A549 (cell line): ENCODE data around the gene WTAP.

Experiments
- CTCF ChIP-seq: fragments of >200 bp; sonication (Bioruptor Twin); formaldehyde crosslinking; IDR thresholded peaks from 3 replicates; pipeline ENCODE4 v1.5.1; 2016
- EP300 ChIP-seq, 2 experiments: fragments of >200 bp; sonication (Bioruptor Twin); formaldehyde crosslinking; IDR thresholded peaks; 2 replicates in 1 of 2; 3 replicates in 1 of 2; pipeline ENCODE4 v1.6.1; 2016 to 2017
- JUN ChIP-seq, 2 experiments: fragments of >200 bp; sonication (Bioruptor Twin); formaldehyde crosslinking; IDR thresholded peaks; 2 replicates in 1 of 2; 3 replicates in 1 of 2; pipeline ENCODE4 v1.6.1; 2016 to 2017
- KDM5A ChIP-seq: fragments of 200-600 bp; sonication (generic); IDR thresholded peaks from 2 replicates; pipeline ENCODE4 v1.6.1; 2016; ENCODE audit warnings: antibody characterized with exemption, mild to moderate bottlenecking
- NFE2L2 ChIP-seq: fragments of 150-350 bp; conservative IDR thresholded peaks from 2 replicates; pipeline ENCODE4 v1.6.1; 2014; ENCODE audit warnings: low read length
- PHF8 ChIP-seq: fragments of 200-600 bp; sonication (generic); IDR thresholded peaks from 2 replicates; pipeline ENCODE4 v1.6.1; 2016; ENCODE audit warnings: low read depth, mild to moderate bottlenecking, antibody characterized with exemption, moderate library complexity, borderline replicate concordance
- POLR2A ChIP-seq: IDR thresholded peaks from 2 replicates; pipeline ENCODE4 v1.6.1; 2012; ENCODE audit warnings: mild to moderate bottlenecking, low read length
- RAD21 ChIP-seq, 2 experiments: fragments of >200 bp in 1 of 2; sonication (Bioruptor Twin) in 1 of 2; formaldehyde crosslinking in 1 of 2; IDR thresholded peaks in 1 of 2; conservative IDR thresholded peaks in 1 of 2; 2 replicates in 1 of 2; 3 replicates in 1 of 2; pipeline ENCODE4 v1.6.1; 2012 to 2018; ENCODE audit warnings: inconsistent platforms in 1 of 2
- RCOR1 ChIP-seq: fragments of 150-350 bp; IDR thresholded peaks from 2 replicates; pipeline ENCODE4 v1.6.1; 2014; ENCODE audit warnings: antibody characterized with exemption, low read length, low read depth
- REST ChIP-seq: fragments of 200-600 bp; sonication (generic); IDR thresholded peaks from 2 replicates; pipeline ENCODE4 v1.6.1; 2016; ENCODE audit warnings: antibody characterized with exemption, mild to moderate bottlenecking, moderate library complexity
- SMC3 ChIP-seq: fragments of >200 bp; sonication (Bioruptor Twin); formaldehyde crosslinking; IDR thresholded peaks from 3 replicates; pipeline ENCODE4 v1.6.1; 2018; ENCODE audit warnings: inconsistent platforms
- TP53 ChIP-seq: fragments of 250-450 bp; sonication (Bioruptor Pico); IDR thresholded peaks from 2 replicates; pipeline ENCODE4 v1.5.0; 2021; ENCODE audit warnings: mild to moderate bottlenecking, moderate library complexity

DNA sequence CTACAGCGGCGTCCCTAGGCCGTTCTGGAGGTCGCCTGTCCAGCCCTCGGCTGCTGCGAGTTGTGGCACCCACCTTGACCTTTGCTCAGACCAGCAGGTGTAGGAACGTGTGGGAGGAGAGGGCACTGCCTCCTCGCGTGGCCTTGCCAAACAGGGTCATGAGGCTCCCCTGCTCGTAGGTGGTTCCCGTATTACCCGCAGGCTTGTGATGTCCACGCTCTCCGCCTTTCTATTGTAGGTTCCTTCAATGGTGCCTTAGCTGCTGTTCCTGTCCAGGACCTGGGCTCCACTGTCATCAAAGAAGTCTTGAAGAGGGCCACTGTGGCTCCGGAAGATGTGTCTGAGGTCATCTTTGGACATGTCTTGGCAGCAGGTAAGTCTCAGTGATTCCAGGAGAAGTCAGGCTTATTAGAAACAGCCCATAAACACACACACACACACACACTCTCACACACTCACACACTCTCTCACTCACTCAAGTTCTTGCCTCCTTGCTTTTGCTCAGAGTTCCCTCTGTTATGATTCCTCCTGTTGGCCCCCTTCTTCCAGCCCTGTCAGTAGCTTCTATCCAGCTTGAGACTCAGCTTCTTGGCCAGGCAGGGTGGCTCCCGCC is 35.5 kb downstream of the WTAP start:
- no peak for TF ChIP-seq POLR2A
- TF ChIP-seq JUN (IDR thresholded peaks at IDR 0.05) = no peak
- TF ChIP-seq CTCF = no peak
- TF ChIP-seq RCOR1 = no peak
- no peak for TF ChIP-seq PHF8
- TF ChIP-seq NFE2L2 = no peak
- no peak for TF ChIP-seq KDM5A
- no peak for TF ChIP-seq RAD21 (conservative IDR thresholded peaks at IDR 0.05 in 1 of 2, IDR thresholded peaks at IDR 0.05 in 1 of 2)
- no peak for TF ChIP-seq REST
- no peak for TF ChIP-seq SMC3
- no peak for TF ChIP-seq EP300 (IDR thresholded peaks at IDR 0.05)
- no peak for TF ChIP-seq TP53 (CRISPR knock-in tag)
